ENCODE data around the gene CRHR1. TPM values are rescaled to one million over a fixed set of nuclear protein-coding genes. Genes with fewer than 3 reads are reported as not detected.
"Not testable (repeated sequence)": the region's sequence is repeated elsewhere in the genome, so short reads cannot be mapped to it uniquely, and the experiment has no call there.

CRHR1 gene
- total RNA-seq, 1 experiment from 2014 or later: not detected

- no peak overlapping the region for H3K9ac ChIP-seq (ENCODE audit: low read length)
- TF ChIP-seq EZH2phosphoT487 (IDR thresholded peaks at IDR 0.05; ENCODE audit: borderline replicate concordance, low read length) (no peak), CTCF (conservative IDR thresholded peaks at IDR 0.05; ENCODE audit: low read depth, low read length) (no peak), EZH2 (IDR thresholded peaks at IDR 0.05; ENCODE audit: low read length, unreplicated experiment) (no peak)
- H4K20me1 ChIP-seq (ENCODE audit: low read length): no peaks in the 10 kb centered on the region
- H3F3A ChIP-seq (ENCODE audit: low read length, unreplicated experiment): no peaks in the 10 kb centered on the region
- ChIA-PET CTCF (no interaction called here), POLR2A (ENCODE audit: unreplicated experiment) (no interaction called here)
- no peak overlapping the region for H3K4me2 ChIP-seq (ENCODE audit: low read length)
- no peak overlapping the region for H3K27ac ChIP-seq (ENCODE audit: low read length)
- H3K36me3 ChIP-seq (ENCODE audit: low read depth, low read length): no peaks in the 10 kb centered on the region
- peaks cover 7% of the 10 kb centered on the region; the same call in 1 of the 2 replicates for H3K27me3 ChIP-seq (ENCODE audit: low read length)
- H2AFZ ChIP-seq (ENCODE audit: low read length): no peak overlapping the region
- H3K4me1 ChIP-seq (ENCODE audit: insufficient read depth, low read length): no peaks in the 10 kb centered on the region
- no peaks in the 10 kb centered on the region for H3K9me3 ChIP-seq (ENCODE audit: low read length)
- ATAC-seq (no peak), DNase-seq (peak; percentile 36)
- intact Hi-C loops (cut with micrococcal nuclease): no loop called here
- H3K4me3 ChIP-seq (ENCODE audit: low read length): no peak overlapping the region
- BruUV-seq (replicated peaks): no TSS peak
- H3K79me2 ChIP-seq (ENCODE audit: low read length): no peaks in the 10 kb centered on the region
- H3K9me2 ChIP-seq (replicated peaks; ENCODE audit: low read length): no peaks in the 10 kb centered on the region
Measured at GRCh38 chr17:45855691-45856336, 71.7 kb downstream of the CRHR1 start.

GRCh38 chr17:45857977-45858708, 74.0 kb downstream of the CRHR1 start:
- no TSS peak for BruUV-seq (replicated peaks)
- H3K4me3 ChIP-seq (ENCODE audit: low read length): no peak overlapping the region
- H3K9me3 ChIP-seq (ENCODE audit: low read length): no peaks in the 10 kb centered on the region
- H3K9ac ChIP-seq (ENCODE audit: low read length): no peak overlapping the region
- no peaks in the 10 kb centered on the region for H3K9me2 ChIP-seq (replicated peaks; ENCODE audit: low read length)
- H3K4me2 ChIP-seq (ENCODE audit: low read length): no peak overlapping the region
- no peak for TF ChIP-seq CTCF (conservative IDR thresholded peaks at IDR 0.05; ENCODE audit: low read depth, low read length)
- no peak for TF ChIP-seq EZH2 (IDR thresholded peaks at IDR 0.05; ENCODE audit: low read length, unreplicated experiment)
- TF ChIP-seq EZH2phosphoT487 (IDR thresholded peaks at IDR 0.05; ENCODE audit: borderline replicate concordance, low read length): no peak
- DNase-seq (peak; percentile 70), ATAC-seq (peak; percentile 48; the same call in 1 of the 2 replicates)
- ChIA-PET CTCF (interaction anchor here (1.3 kb wide), 1 partner anchor 218 kb away, joined by 3 read pairs; no protein-coding TSS in a partner anchor), POLR2A (ENCODE audit: unreplicated experiment) (no interaction called here)
- H3F3A ChIP-seq (ENCODE audit: low read length, unreplicated experiment): no peaks in the 10 kb centered on the region
- H3K79me2 ChIP-seq (ENCODE audit: low read length): no peaks in the 10 kb centered on the region
- peaks cover 30% of the 10 kb centered on the region for H3K27me3 ChIP-seq (ENCODE audit: low read length)
- intact Hi-C loops (cut with micrococcal nuclease): no loop called here
- H4K20me1 ChIP-seq (ENCODE audit: low read length): no peaks in the 10 kb centered on the region
- no peak overlapping the region for H3K27ac ChIP-seq (ENCODE audit: low read length)
- no peaks in the 10 kb centered on the region for H3K4me1 ChIP-seq (ENCODE audit: insufficient read depth, low read length)
- H2AFZ ChIP-seq (ENCODE audit: low read length): no peak overlapping the region
- no peaks in the 10 kb centered on the region for H3K36me3 ChIP-seq (ENCODE audit: low read depth, low read length)

GRCh38 chr17:45861165-45861564, 77.0 kb downstream of the CRHR1 start:
- DNase-seq (no peak), ATAC-seq (no peak)
- BruUV-seq (replicated peaks): no TSS peak
- no peak overlapping the region for H2AFZ ChIP-seq (ENCODE audit: low read length)
- TF ChIP-seq EZH2phosphoT487 (IDR thresholded peaks at IDR 0.05; ENCODE audit: borderline replicate concordance, low read length) (no peak), EZH2 (IDR thresholded peaks at IDR 0.05; ENCODE audit: low read length, unreplicated experiment) (no peak), CTCF (conservative IDR thresholded peaks at IDR 0.05; ENCODE audit: low read depth, low read length) (no peak)
- peaks cover 56% of the 10 kb centered on the region for H3K27me3 ChIP-seq (ENCODE audit: low read length)
- CTCF ChIA-PET: interaction anchor here (0.6 kb wide), 1 partner anchor 355 kb away, joined by 3 read pairs; no protein-coding TSS in a partner anchor
- H3K4me1 ChIP-seq (ENCODE audit: insufficient read depth, low read length): no peaks in the 10 kb centered on the region
- H3K27ac ChIP-seq (ENCODE audit: low read length): no peak overlapping the region
- no peaks in the 10 kb centered on the region for H3K36me3 ChIP-seq (ENCODE audit: low read depth, low read length)
- H3K4me2 ChIP-seq (ENCODE audit: low read length): no peak overlapping the region
- H3K4me3 ChIP-seq (ENCODE audit: low read length): no peak overlapping the region
- H3K9ac ChIP-seq (ENCODE audit: low read length): no peak overlapping the region
- POLR2A ChIA-PET (ENCODE audit: unreplicated experiment): no interaction called here
- intact Hi-C loops (cut with micrococcal nuclease): no loop called here
- no peaks in the 10 kb centered on the region for H4K20me1 ChIP-seq (ENCODE audit: low read length)
- H3F3A ChIP-seq (ENCODE audit: low read length, unreplicated experiment): no peaks in the 10 kb centered on the region
- no peaks in the 10 kb centered on the region for H3K79me2 ChIP-seq (ENCODE audit: low read length)
- no peaks in the 10 kb centered on the region for H3K9me2 ChIP-seq (replicated peaks; ENCODE audit: low read length)
- H3K9me3 ChIP-seq (ENCODE audit: low read length): no peaks in the 10 kb centered on the region

- BruUV-seq (replicated peaks); CTCF ChIA-PET; POLR2A ChIA-PET (ENCODE audit: unreplicated experiment); intact Hi-C loops (cut with micrococcal nuclease); H3K4me1 ChIP-seq (ENCODE audit: insufficient read depth, low read length); H3K27ac ChIP-seq (ENCODE audit: low read length); H3K9me2 ChIP-seq (replicated peaks; ENCODE audit: low read length); H3F3A ChIP-seq (ENCODE audit: low read length, unreplicated experiment); H4K20me1 ChIP-seq (ENCODE audit: low read length); H3K36me3 ChIP-seq (ENCODE audit: low read depth, low read length); H2AFZ ChIP-seq (ENCODE audit: low read length); H3K9ac ChIP-seq (ENCODE audit: low read length); H3K79me2 ChIP-seq (ENCODE audit: low read length); DNase-seq; H3K4me2 ChIP-seq (ENCODE audit: low read length); H3K9me3 ChIP-seq (ENCODE audit: low read length); ATAC-seq; H3K4me3 ChIP-seq (ENCODE audit: low read length): not testable (repeated sequence)
- H3K27me3 ChIP-seq (ENCODE audit: low read length): peaks cover 64% of the 10 kb centered on the region
Measured at GRCh38 chr17:45862127-45862526, 78.0 kb downstream of the CRHR1 start.

Data from PC-3 (cell line).